ENCODE measurements around the gene MAML1.

DNA sequence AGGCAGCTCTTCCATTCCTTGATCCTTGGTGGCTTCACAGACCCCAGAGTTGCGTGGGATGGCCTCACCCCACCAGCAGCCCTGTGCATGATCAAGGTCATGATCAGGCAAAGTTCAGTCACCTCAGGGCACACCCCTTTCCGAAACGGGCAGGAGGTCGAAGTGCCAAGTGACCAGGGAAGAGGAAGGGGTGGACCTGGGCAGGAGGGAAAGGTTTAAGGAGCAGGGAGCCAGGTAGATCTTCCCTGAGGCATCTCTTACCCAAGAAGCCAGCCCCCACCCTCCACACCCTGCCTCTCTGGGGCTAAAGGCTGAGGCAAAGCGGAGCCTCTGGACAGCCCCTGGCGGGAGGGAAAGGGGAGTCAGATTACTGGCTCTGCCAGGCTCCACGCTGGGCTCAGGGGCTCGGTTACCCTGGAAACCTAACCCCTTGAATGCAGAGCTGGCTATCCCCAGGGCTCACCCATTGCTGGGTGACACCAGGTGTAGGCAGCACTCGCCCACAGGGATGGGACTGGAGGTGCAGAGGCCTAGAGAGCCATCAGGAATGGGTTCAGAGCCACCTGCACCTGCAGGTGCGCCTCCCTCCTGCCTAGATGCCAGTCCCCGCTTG, 70.4 kb downstream of the MAML1 start:
- no peak for TF ChIP-seq EZH2 (IDR thresholded peaks at IDR 0.05; ENCODE audit: borderline replicate concordance)
- TF ChIP-seq, protein P1, sequence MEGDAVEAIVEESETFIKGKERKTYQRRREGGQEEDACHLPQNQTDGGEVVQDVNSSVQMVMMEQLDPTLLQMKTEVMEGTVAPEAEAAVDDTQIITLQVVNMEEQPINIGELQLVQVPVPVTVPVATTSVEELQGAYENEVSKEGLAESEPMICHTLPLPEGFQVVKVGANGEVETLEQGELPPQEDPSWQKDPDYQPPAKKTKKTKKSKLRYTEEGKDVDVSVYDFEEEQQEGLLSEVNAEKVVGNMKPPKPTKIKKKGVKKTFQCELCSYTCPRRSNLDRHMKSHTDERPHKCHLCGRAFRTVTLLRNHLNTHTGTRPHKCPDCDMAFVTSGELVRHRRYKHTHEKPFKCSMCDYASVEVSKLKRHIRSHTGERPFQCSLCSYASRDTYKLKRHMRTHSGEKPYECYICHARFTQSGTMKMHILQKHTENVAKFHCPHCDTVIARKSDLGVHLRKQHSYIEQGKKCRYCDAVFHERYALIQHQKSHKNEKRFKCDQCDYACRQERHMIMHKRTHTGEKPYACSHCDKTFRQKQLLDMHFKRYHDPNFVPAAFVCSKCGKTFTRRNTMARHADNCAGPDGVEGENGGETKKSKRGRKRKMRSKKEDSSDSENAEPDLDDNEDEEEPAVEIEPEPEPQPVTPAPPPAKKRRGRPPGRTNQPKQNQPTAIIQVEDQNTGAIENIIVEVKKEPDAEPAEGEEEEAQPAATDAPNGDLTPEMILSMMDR (IDR thresholded peaks at IDR 0.05; ENCODE audit: poor library complexity), result no peak
- TF ChIP-seq EZH2phosphoT487 (IDR thresholded peaks at IDR 0.05; ENCODE audit: low read depth, severe bottlenecking, unreplicated experiment), result no peak

All from hepatocyte (in vitro differentiated cells).